ENCODE results near the gene MPP1. TPM values are rescaled to one million over a fixed set of nuclear protein-coding genes. Genes with fewer than 3 reads are reported as not detected.
A peak's percentile ranks its signal among the peaks of the same experiment; 100 is the strongest.
"Not testable (repeated sequence)": the region's sequence is repeated elsewhere in the genome, so short reads cannot be mapped to it uniquely, and the experiment has no call there.

MPP1 gene
- total RNA-seq, 6 donors from 2014 or later: 34.2 to 88.0 (median 52.4) TPM

GRCh38 chrX:154819771-154820341, 14.6 kb upstream of the MPP1 start:
- Histone ChIP-seq H3K4me1 (no peaks in the 10 kb centered on the region), H3K4me3 (no peak overlapping the region), H3K27ac (no peak overlapping the region), H3K9me3 (no peaks in the 10 kb centered on the region), H3K36me3 (no peaks in the 10 kb centered on the region), H3K27me3 (no peaks in the 10 kb centered on the region)
- no peak for ATAC-seq (ENCODE audit: low FRiP score in 2 of 2)
- no peak for DNase-seq
- TF ChIP-seq EP300 (IDR thresholded peaks at IDR 0.05): no peak
- no peak for TF ChIP-seq POLR2AphosphoS5 (IDR thresholded peaks at IDR 0.05)
- TF ChIP-seq CTCF (IDR thresholded peaks at IDR 0.05): no peak
- no peak for TF ChIP-seq POLR2A (IDR thresholded peaks at IDR 0.05)
- 74 to 92% methylated on average over 7 of the region's 7 CpGs for WGBS, 2 donors

GRCh38 chrX:154818916-154819770, 13.9 kb upstream of the MPP1 start:
- Histone ChIP-seq H3K36me3 (no peaks in the 10 kb centered on the region), H3K9me3 (no peaks in the 10 kb centered on the region), H3K27ac (no peak overlapping the region), H3K4me1 (no peaks in the 10 kb centered on the region), H3K27me3 (no peaks in the 10 kb centered on the region), H3K4me3 (no peak overlapping the region)
- DNase-seq: no peak
- ATAC-seq (ENCODE audit: low FRiP score in 2 of 2): no peak
- WGBS, 2 donors: 74% methylated on average over 10 to 11 of the region's 11 CpGs
- TF ChIP-seq POLR2AphosphoS5 (IDR thresholded peaks at IDR 0.05): no peak

- H3K9me3 ChIP-seq; ATAC-seq (ENCODE audit: low FRiP score in 2 of 2); H3K27ac ChIP-seq; H3K4me1 ChIP-seq; H3K27me3 ChIP-seq; H3K4me3 ChIP-seq; H3K36me3 ChIP-seq: not testable (repeated sequence)
- peak in 1 of 2 donors; percentile 25 for DNase-seq
- 95 to 98% methylated on average over 12 to 19 of the region's 19 CpGs for WGBS, 2 donors
These were observed 11.8 kb upstream of the MPP1 start for GRCh38 chrX:154817048-154817618.

- not testable (repeated sequence) for ATAC-seq (ENCODE audit: low FRiP score in 2 of 2); DNase-seq; H3K4me1 ChIP-seq; H3K27ac ChIP-seq; H3K27me3 ChIP-seq; H3K9me3 ChIP-seq; H3K4me3 ChIP-seq; H3K36me3 ChIP-seq
- WGBS, 2 donors: 69 to 90% methylated on average over 4 of the region's 4 CpGs
These were observed 11.1 kb upstream of the MPP1 start for GRCh38 chrX:154816326-154816898.

- 78 to 85% methylated on average over 5 of the region's 5 CpGs for WGBS, 2 donors
- H3K4me1 ChIP-seq: no peaks in the 10 kb centered on the region
- no peak for ATAC-seq (ENCODE audit: low FRiP score in 2 of 2)
- no peaks in the 10 kb centered on the region for H3K27me3 ChIP-seq
- H3K27ac ChIP-seq: no peak overlapping the region
- TF ChIP-seq POLR2AphosphoS5 (IDR thresholded peaks at IDR 0.05) (no peak), POLR2A (IDR thresholded peaks at IDR 0.05) (no peak), CTCF (IDR thresholded peaks at IDR 0.05) (no peak), EP300 (IDR thresholded peaks at IDR 0.05) (no peak)
- H3K9me3 ChIP-seq: no peaks in the 10 kb centered on the region
- H3K4me3 ChIP-seq: no peak overlapping the region
- no peak for DNase-seq
- no peaks in the 10 kb centered on the region for H3K36me3 ChIP-seq
These were observed 10.1 kb upstream of the MPP1 start for GRCh38 chrX:154815274-154815818.

- Histone ChIP-seq H3K4me3 (no peak overlapping the region), H3K27me3 (no peaks in the 10 kb centered on the region), H3K4me1 (no peaks in the 10 kb centered on the region), H3K36me3 (no peaks in the 10 kb centered on the region), H3K27ac (no peak overlapping the region), H3K9me3 (no peaks in the 10 kb centered on the region)
- ATAC-seq (ENCODE audit: low FRiP score in 2 of 2): no peak
- DNase-seq: no peak
- WGBS, 2 donors: 26 to 58% methylated on average over 1 of the region's 1 CpG
- TF ChIP-seq POLR2AphosphoS5 (IDR thresholded peaks at IDR 0.05) (no peak), POLR2A (IDR thresholded peaks at IDR 0.05) (no peak), EP300 (IDR thresholded peaks at IDR 0.05) (no peak), CTCF (IDR thresholded peaks at IDR 0.05) (no peak)
These were observed 8.5 kb upstream of the MPP1 start for GRCh38 chrX:154813801-154814200.

Measured in upper lobe of left lung (tissue), 6 donors.